ENCODE data around the gene SLCO1B1.
"Not testable (repeated sequence)": the region's sequence is repeated elsewhere in the genome, so short reads cannot be mapped to it uniquely, and the experiment has no call there.

Gene SLCO1B1

DNA sequence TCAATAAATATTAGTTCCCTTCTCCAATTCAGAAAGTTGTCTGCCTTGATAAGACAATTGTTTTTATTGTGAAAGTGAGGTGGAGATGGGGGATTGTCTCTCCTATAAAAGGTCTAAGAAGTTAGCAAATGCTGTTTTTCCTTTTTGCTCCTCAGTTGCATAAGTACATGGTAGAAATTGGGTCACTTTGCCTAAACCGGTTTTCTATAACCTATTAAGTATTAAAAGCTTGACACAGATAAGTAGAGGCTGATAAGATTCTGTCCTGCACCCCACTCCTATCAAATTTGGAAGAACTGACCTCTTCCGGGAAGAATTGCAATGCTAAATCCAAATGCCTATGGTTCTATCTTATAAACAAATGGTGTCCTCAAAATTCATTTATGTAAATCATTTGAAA lies 7.0 kb downstream of the SLCO1B1 start:
- no peak overlapping the region for H3K27ac ChIP-seq (replicated peaks)
- no peak overlapping the region for H3K4me3 ChIP-seq (replicated peaks; ENCODE audit: insufficient read depth, low read length)
- TF ChIP-seq, protein P1, sequence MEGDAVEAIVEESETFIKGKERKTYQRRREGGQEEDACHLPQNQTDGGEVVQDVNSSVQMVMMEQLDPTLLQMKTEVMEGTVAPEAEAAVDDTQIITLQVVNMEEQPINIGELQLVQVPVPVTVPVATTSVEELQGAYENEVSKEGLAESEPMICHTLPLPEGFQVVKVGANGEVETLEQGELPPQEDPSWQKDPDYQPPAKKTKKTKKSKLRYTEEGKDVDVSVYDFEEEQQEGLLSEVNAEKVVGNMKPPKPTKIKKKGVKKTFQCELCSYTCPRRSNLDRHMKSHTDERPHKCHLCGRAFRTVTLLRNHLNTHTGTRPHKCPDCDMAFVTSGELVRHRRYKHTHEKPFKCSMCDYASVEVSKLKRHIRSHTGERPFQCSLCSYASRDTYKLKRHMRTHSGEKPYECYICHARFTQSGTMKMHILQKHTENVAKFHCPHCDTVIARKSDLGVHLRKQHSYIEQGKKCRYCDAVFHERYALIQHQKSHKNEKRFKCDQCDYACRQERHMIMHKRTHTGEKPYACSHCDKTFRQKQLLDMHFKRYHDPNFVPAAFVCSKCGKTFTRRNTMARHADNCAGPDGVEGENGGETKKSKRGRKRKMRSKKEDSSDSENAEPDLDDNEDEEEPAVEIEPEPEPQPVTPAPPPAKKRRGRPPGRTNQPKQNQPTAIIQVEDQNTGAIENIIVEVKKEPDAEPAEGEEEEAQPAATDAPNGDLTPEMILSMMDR (IDR thresholded peaks at IDR 0.05; ENCODE audit: insufficient read depth, low read length) = no peak
- TF ChIP-seq POLR2AphosphoS5 (IDR thresholded peaks at IDR 0.05; ENCODE audit: low read depth) (no peak), SPI1 (IDR thresholded peaks at IDR 0.05; ENCODE audit: borderline replicate concordance, low read depth) (no peak)
- H3K27me3 ChIP-seq (ENCODE audit: insufficient read depth, poor library complexity, severe bottlenecking) = no peaks in the 10 kb centered on the region
- DNase-seq (ENCODE audit: low read depth in 1 of 2, low spot score in 1 of 2) = no peak

DNA sequence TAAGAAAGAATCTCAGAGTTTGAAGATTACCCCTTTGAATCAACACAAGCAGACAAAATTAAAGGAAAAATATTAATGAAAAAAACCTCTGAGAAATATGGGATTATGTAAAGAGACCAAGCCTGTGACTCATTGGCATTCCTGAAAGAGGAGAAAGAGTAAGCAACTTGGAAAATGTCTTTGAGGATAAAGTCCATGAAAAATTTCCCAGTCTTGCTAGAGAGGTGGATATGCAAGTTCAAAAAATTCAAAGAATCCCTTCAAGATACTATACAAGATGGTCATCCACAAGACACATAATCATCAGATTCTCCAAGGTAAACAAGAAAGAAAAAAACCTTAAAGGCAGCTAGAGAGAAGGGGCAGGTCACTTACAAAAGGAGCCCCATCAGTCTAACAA lies 13.3 kb downstream of the SLCO1B1 start:
- no peaks in the 10 kb centered on the region for H3K27me3 ChIP-seq (ENCODE audit: insufficient read depth, poor library complexity, severe bottlenecking)
- DNase-seq (ENCODE audit: low read depth in 1 of 2, low spot score in 1 of 2) = no peak
- H3K4me3 ChIP-seq (replicated peaks; ENCODE audit: insufficient read depth, low read length) = no peak overlapping the region
- H3K27ac ChIP-seq (replicated peaks) = no peak overlapping the region
- TF ChIP-seq GABPA (IDR thresholded peaks at IDR 0.05; ENCODE audit: low read depth) (no peak), SPI1 (IDR thresholded peaks at IDR 0.05; ENCODE audit: borderline replicate concordance, low read depth) (no peak), POLR2AphosphoS5 (IDR thresholded peaks at IDR 0.05; ENCODE audit: low read depth) (no peak)
- TF ChIP-seq, protein P1 (IDR thresholded peaks at IDR 0.05; ENCODE audit: insufficient read depth, low read length) = no peak
- TF ChIP-seq, protein P2, sequence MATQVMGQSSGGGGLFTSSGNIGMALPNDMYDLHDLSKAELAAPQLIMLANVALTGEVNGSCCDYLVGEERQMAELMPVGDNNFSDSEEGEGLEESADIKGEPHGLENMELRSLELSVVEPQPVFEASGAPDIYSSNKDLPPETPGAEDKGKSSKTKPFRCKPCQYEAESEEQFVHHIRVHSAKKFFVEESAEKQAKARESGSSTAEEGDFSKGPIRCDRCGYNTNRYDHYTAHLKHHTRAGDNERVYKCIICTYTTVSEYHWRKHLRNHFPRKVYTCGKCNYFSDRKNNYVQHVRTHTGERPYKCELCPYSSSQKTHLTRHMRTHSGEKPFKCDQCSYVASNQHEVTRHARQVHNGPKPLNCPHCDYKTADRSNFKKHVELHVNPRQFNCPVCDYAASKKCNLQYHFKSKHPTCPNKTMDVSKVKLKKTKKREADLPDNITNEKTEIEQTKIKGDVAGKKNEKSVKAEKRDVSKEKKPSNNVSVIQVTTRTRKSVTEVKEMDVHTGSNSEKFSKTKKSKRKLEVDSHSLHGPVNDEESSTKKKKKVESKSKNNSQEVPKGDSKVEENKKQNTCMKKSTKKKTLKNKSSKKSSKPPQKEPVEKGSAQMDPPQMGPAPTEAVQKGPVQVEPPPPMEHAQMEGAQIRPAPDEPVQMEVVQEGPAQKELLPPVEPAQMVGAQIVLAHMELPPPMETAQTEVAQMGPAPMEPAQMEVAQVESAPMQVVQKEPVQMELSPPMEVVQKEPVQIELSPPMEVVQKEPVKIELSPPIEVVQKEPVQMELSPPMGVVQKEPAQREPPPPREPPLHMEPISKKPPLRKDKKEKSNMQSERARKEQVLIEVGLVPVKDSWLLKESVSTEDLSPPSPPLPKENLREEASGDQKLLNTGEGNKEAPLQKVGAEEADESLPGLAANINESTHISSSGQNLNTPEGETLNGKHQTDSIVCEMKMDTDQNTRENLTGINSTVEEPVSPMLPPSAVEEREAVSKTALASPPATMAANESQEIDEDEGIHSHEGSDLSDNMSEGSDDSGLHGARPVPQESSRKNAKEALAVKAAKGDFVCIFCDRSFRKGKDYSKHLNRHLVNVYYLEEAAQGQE (IDR thresholded peaks at IDR 0.05; ENCODE audit: insufficient replicate concordance, low read depth) = no peak

DNA sequence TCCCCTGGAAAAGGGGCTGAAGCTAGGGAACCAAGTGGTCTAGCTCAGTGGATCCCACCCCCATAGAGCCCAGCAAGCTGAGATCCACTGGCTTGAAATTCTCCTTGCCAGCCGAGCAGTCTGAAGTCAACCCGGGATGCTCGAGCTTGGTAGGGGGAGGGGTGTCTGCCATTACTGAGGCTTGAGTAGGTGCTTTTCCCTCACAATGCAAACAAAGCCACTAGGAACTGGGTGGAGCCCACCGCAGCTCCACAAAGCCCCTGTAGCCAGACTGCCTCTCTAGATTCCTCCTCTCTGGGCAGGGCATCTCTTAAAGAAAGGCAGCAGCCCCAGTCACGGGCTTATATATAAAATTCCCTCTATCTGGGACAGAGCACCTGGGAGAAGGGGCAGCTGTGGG lies 18.9 kb downstream of the SLCO1B1 start:
- DNase-seq (ENCODE audit: low read depth in 1 of 2, low spot score in 1 of 2); H3K4me3 ChIP-seq (replicated peaks; ENCODE audit: insufficient read depth, low read length); H3K27me3 ChIP-seq (ENCODE audit: insufficient read depth, poor library complexity, severe bottlenecking); H3K27ac ChIP-seq (replicated peaks): not testable (repeated sequence)

DNA sequence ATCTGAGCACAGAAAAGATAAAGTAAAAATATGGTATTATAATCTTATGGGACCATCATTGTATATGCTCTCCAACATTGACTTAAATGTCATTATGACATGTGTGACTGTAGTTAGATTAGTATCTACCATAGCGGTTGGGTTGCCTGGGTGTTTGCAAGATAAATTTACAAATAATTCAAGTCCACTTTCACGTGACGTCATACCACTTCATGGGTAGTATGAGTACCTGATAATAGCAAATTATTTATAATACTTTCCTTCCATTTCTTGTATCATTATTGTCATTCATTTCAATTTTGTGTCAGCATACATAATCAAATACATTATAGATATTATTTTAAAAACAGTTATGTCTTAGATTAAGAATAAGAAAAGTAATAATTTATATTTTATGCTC lies 20.2 kb downstream of the SLCO1B1 start:
- TF ChIP-seq, protein P2 (IDR thresholded peaks at IDR 0.05; ENCODE audit: insufficient replicate concordance, low read depth) = no peak
- TF ChIP-seq GABPA (IDR thresholded peaks at IDR 0.05; ENCODE audit: low read depth) (no peak), SPI1 (IDR thresholded peaks at IDR 0.05; ENCODE audit: borderline replicate concordance, low read depth) (no peak), POLR2AphosphoS5 (IDR thresholded peaks at IDR 0.05; ENCODE audit: low read depth) (no peak)
- TF ChIP-seq, protein P1 (IDR thresholded peaks at IDR 0.05; ENCODE audit: insufficient read depth, low read length) = no peak
- no peak for DNase-seq (ENCODE audit: low read depth in 1 of 2, low spot score in 1 of 2)
- no peak overlapping the region for H3K4me3 ChIP-seq (replicated peaks; ENCODE audit: insufficient read depth, low read length)
- no peak overlapping the region for H3K27ac ChIP-seq (replicated peaks)
- H3K27me3 ChIP-seq (ENCODE audit: insufficient read depth, poor library complexity, severe bottlenecking) = no peaks in the 10 kb centered on the region

All from HL-60 (cell line).